OCI-LY7 (cell line): ENCODE data around the gene PAWR.

ENCODE experiments used
- CTCF ChIP-seq: fragments of 200-600 bp; sonication (generic); conservative IDR thresholded peaks from 2 replicates; pipeline ENCODE4 v1.5.1; 2014; ENCODE audit warnings: mild to moderate bottlenecking, antibody characterized with exemption, low read length, moderate library complexity, mixed read lengths
- EZH2phosphoT487 ChIP-seq: fragments of 200-600 bp; sonication (generic); IDR thresholded peaks from 2 replicates; pipeline ENCODE4 v1.6.1; 2018; ENCODE audit warnings: low read depth, borderline replicate concordance, mild to moderate bottlenecking, mixed run types, antibody characterized with exemption, low read length, moderate library complexity, mixed read lengths

GRCh38 chr12:79706156-79706555 lies 15.4 kb upstream of the PAWR start:
- TF ChIP-seq CTCF, result no peak
- no peak for TF ChIP-seq EZH2phosphoT487
